ENCODE results near the gene ZSWIM2. TPM values are rescaled to one million over a fixed set of nuclear protein-coding genes. Genes with fewer than 3 reads are reported as not detected.

The ZSWIM2 gene
- total and polyA plus RNA-seq, 2 of the 4 experiments (the other 2 are of a cell fraction): 0.09 TPM; not detected in 1

- Histone ChIP-seq H2AFZ (replicated peaks; ENCODE audit: low read length, poor library complexity) (no peak overlapping the region), H3K4ac (ENCODE audit: low read depth, low read length) (no peak overlapping the region), H3K18ac (ENCODE audit: low read depth, low read length) (no peak overlapping the region), H3K14ac (replicated peaks; ENCODE audit: low read depth, low read length) (no peak overlapping the region), H4K8ac (ENCODE audit: low read depth in 2 of 2, low read length in 2 of 2) (no peak overlapping the region), H3K23ac (ENCODE audit: low read depth, low read length) (no peak overlapping the region), H3K4me2 (ENCODE audit: low read depth, low read length) (no peak overlapping the region), H4K5ac (ENCODE audit: low read depth, low read length) (no peak overlapping the region), H3K36me3 (ENCODE audit: control insufficient read depth, insufficient read depth, low read length) (no peaks in the 10 kb centered on the region), H3K4me1 (ENCODE audit: control insufficient read depth, insufficient read depth, low read length) (no peaks in the 10 kb centered on the region), H3K27ac (ENCODE audit: insufficient read depth, low read length) (no peak overlapping the region), H2BK5ac (ENCODE audit: low read depth, low read length, poor library complexity, severe bottlenecking) (no peak overlapping the region), H2BK20ac (ENCODE audit: low read depth, low read length) (no peak overlapping the region), H3K4me3 (ENCODE audit: insufficient read depth, low read depth, low read length) (no peak overlapping the region), H4K91ac (ENCODE audit: insufficient read depth, low read depth, low read length) (no peak overlapping the region), H2AK9ac (replicated peaks; ENCODE audit: low read depth, low read length, poor library complexity) (no peak overlapping the region), H4K20me1 (ENCODE audit: insufficient read depth, low read length) (no peaks in the 10 kb centered on the region), H2BK120ac (ENCODE audit: low read depth, low read length) (no peak overlapping the region), H3K9ac (ENCODE audit: low read depth, low read length) (no peak overlapping the region), H2BK15ac (ENCODE audit: low read depth, low read length) (no peak overlapping the region), H3K9me1 (ENCODE audit: insufficient read depth, low read length) (no peaks in the 10 kb centered on the region), H2AK5ac (ENCODE audit: low read depth, low read length) (no peak overlapping the region), H3K9me3 (ENCODE audit: control insufficient read depth, insufficient read depth, low read length) (no peaks in the 10 kb centered on the region), H3K27me3 (ENCODE audit: control insufficient read depth, insufficient read depth, low read length) (no peaks in the 10 kb centered on the region), H3K56ac (ENCODE audit: extremely low read depth, insufficient read depth, low read length) (no peak overlapping the region), H3K79me1 (ENCODE audit: low read depth in 1 of 2, low read length in 2 of 2) (no peaks in the 10 kb centered on the region)
- intact Hi-C loops (cut with micrococcal nuclease) (no loop called here), in situ Hi-C loops (cut with MboI; ENCODE audit: low sequenced_read_pairs) (no loop called here), dilution Hi-C loops (cut with HindIII; ENCODE audit: low sequenced_read_pairs, unreplicated experiment) (no loop called here)
- no CpG with 5 or more reads among the region's 5 CpGs for WGBS, 2 experiments (ENCODE audit: extremely low coverage in 2 of 2, insufficient read length in 1 of 2)
- ChIA-PET POLR2A (ENCODE audit: unreplicated experiment) (no interaction called here), CTCF (no interaction called here)
- ATAC-seq (ENCODE audit: low read depth) (no peak), DNase-seq (no peak)
- BruUV-seq (replicated peaks): no TSS peak
- TF ChIP-seq RAD21 (IDR thresholded peaks at IDR 0.05; ENCODE audit: low read length) (no peak), RFX5 (IDR thresholded peaks at IDR 0.05; ENCODE audit: low read depth, low read length) (no peak), RCOR1 (IDR thresholded peaks at IDR 0.05; ENCODE audit: insufficient replicate concordance, low read length) (no peak), MAFK (IDR thresholded peaks at IDR 0.05; ENCODE audit: low read depth, low read length) (no peak), CHD1 (IDR thresholded peaks at IDR 0.05; ENCODE audit: low read depth, low read length) (no peak), MAZ (IDR thresholded peaks at IDR 0.05; ENCODE audit: borderline replicate concordance, low read depth, low read length) (no peak), NFE2L2 (IDR thresholded peaks at IDR 0.05; ENCODE audit: low read depth, low read length) (no peak), ELK1 (IDR thresholded peaks at IDR 0.05; ENCODE audit: borderline replicate concordance, low read depth, low read length) (no peak), FOS (IDR thresholded peaks at IDR 0.05; ENCODE audit: low read depth, low read length) (no peak), SMC3 (IDR thresholded peaks at IDR 0.05; ENCODE audit: low read depth, low read length) (no peak), BHLHE40 (IDR thresholded peaks at IDR 0.05; ENCODE audit: low read depth, low read length) (no peak), MXI1 (IDR thresholded peaks at IDR 0.05; ENCODE audit: borderline replicate concordance, low read depth, low read length) (no peak), CEBPB (IDR thresholded peaks at IDR 0.05; ENCODE audit: low read depth, low read length) (no peak), CTCF (conservative IDR thresholded peaks at IDR 0.05; ENCODE audit: low read depth, low read length) (no peak), POLR2A (IDR thresholded peaks at IDR 0.05; ENCODE audit: low read depth, low read length) (no peak)
- TF ChIP-seq, protein P1, sequence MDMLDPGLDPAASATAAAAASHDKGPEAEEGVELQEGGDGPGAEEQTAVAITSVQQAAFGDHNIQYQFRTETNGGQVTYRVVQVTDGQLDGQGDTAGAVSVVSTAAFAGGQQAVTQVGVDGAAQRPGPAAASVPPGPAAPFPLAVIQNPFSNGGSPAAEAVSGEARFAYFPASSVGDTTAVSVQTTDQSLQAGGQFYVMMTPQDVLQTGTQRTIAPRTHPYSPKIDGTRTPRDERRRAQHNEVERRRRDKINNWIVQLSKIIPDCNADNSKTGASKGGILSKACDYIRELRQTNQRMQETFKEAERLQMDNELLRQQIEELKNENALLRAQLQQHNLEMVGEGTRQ (IDR thresholded peaks at IDR 0.05; ENCODE audit: low read depth, low read length): no peak
Measured at GRCh38 chr2:186855216-186855615, 6.2 kb upstream of the ZSWIM2 start.
